ENCODE measurements around the gene PDK4. TPM values are rescaled to one million over a fixed set of nuclear protein-coding genes. Genes with fewer than 3 reads are reported as not detected.

PDK4 gene
- total RNA-seq, 1 donor, result under 0.01 TPM

DNA sequence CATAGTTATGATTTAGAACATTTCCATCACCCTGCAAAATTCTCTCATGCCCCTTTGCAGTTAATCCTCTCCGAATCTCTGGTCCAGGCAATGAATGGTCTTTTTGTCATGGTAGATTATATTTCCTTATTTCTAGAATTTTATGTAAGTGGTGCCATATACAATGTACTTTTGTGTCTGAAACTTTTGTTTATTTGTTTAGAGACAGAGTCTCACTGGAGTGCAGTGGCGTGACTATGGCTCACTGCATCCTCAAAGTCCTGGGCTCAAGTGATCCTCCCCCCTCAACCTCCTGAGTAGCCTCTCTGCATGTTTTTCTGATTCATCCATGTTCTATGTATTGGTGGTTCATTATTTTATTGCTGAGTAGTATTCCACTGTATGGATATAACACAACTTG is 23.2 kb upstream of the PDK4 start:
- H3K4me3 ChIP-seq (ENCODE audit: low read depth, low read length), result no peak overlapping the region
- no peak for DNase-seq (ENCODE audit: low read depth)
- TF ChIP-seq, protein P1, sequence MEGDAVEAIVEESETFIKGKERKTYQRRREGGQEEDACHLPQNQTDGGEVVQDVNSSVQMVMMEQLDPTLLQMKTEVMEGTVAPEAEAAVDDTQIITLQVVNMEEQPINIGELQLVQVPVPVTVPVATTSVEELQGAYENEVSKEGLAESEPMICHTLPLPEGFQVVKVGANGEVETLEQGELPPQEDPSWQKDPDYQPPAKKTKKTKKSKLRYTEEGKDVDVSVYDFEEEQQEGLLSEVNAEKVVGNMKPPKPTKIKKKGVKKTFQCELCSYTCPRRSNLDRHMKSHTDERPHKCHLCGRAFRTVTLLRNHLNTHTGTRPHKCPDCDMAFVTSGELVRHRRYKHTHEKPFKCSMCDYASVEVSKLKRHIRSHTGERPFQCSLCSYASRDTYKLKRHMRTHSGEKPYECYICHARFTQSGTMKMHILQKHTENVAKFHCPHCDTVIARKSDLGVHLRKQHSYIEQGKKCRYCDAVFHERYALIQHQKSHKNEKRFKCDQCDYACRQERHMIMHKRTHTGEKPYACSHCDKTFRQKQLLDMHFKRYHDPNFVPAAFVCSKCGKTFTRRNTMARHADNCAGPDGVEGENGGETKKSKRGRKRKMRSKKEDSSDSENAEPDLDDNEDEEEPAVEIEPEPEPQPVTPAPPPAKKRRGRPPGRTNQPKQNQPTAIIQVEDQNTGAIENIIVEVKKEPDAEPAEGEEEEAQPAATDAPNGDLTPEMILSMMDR (IDR thresholded peaks at IDR 0.05; ENCODE audit: insufficient read depth, low read depth, low read length), result no peak

DNA sequence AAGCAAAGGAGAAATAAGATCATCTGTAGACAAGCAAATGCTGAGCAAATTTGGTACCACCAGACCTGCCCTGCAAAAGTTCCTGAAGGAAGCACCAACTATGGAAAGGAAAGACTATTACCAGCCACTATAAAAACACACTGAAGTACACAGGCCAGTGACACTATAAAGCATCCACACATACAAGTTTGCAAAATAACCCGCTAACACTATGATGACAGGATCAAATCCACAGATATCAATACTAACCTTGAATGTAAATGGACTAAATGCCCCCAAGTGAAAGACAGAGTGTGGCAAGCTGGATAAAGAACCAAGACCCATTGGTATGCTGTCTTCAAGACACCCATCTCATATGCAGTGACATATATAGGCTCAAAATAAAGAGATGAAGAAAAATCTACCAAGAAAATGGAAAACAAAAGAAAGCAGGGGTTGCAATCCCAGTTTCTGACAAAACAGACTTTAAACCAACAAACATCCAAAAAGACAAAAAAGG is 18.2 kb upstream of the PDK4 start:
- H3K4me3 ChIP-seq (ENCODE audit: low read depth, low read length), result no peak overlapping the region
- DNase-seq (ENCODE audit: low read depth), result no peak
- TF ChIP-seq, protein P1 (IDR thresholded peaks at IDR 0.05; ENCODE audit: insufficient read depth, low read depth, low read length), result no peak

DNA sequence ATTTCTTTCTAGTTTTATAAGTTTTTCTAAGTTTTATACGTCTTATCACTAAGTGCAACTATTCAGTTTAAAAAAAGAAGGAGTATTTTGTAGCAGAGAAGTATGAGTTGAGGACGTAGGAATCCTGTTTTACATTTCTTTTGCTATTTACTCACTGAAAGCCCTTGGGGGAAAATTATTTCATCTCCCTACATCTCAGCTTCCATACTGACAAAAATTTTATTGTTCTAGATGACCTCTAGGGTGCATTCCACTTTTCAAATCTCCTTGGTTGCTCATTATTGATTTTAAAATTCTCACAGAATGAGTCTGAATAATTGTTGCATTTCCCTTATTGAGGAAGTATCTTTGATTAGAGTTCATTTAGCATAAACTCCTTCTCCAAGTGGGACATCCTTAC is 14.9 kb upstream of the PDK4 start:
- TF ChIP-seq, protein P1 (IDR thresholded peaks at IDR 0.05; ENCODE audit: insufficient read depth, low read depth, low read length), result no peak
- no peak overlapping the region for H3K4me3 ChIP-seq (ENCODE audit: low read depth, low read length)
- no peak for DNase-seq (ENCODE audit: low read depth)

DNA sequence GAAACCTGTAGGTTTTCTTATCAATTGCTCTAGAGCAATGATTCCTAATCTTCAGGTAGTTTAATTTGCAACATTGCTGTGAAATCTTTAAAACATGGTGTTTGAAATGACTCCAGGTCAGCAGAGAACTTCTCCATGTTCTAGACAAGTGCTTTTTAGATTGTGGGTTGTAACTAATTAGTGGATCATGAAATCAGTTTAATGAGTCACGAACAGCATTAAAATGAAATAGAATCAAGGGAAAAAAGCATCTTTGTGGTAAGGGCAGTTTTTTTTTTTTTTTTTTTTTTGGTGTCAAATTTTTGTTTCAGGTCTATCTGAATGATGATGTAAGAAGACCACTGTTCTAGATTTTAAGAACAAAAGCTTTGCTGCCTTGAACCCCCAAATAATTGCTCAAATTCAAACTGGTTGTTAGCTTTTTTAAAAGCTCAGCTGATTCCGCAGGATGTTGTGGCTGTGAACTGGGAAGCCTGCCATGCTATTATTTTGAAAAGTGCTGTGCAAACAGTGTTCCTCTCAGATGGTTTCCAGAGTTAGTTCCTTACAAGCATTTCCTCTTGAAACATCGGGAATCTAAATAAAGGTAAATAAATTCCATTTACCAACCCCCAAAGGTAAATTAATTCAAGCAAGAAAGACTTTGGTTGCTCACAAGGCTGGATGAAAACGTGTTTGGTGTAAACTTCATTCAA is 13.1 kb upstream of the PDK4 start:
- TF ChIP-seq, protein P1 (IDR thresholded peaks at IDR 0.05; ENCODE audit: insufficient read depth, low read depth, low read length), result no peak
- DNase-seq (ENCODE audit: low read depth), result peak; percentile 85
- no peak overlapping the region for H3K4me3 ChIP-seq (ENCODE audit: low read depth, low read length)

DNA sequence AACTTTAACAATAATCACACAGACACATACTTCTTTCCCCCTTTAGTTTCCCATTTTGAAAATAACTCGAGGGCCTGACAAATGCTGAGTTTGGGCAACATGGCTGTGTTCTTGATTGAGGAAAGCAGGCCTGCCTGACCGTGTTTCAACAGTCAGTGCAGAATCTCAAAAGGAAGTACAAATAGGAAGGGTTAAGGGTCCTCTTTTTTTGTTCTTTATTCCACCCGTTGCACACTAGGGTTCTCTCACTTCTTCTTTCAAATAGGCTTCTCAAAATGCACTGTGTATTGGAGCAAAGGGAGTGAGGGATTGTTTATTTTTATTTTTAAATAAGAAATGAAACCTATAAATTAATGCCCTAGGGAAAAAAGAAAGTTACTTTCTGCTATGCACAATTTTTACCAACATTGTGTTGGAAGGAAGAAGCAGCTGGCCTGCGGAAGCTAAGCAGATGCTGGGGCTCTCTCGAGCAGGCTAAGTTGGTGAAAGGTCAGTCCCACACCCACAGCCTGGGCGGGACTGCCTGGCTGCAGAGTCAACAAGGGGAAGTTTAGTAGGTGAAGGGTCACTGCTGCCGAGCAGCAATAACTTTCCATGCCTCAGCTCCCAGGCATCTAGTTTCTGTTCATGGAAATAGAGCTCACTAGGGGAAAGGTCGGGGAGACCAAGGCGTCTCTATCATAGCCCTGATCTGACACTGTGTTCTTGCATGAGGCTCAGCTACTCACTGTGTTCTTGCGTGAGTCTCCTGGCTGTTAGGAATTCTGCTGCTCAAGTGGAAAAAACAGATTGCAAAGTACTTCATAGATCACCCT is 12.2 kb upstream of the PDK4 start:
- peak; percentile 100 for DNase-seq (ENCODE audit: low read depth)
- TF ChIP-seq, protein P1 (IDR thresholded peaks at IDR 0.05; ENCODE audit: insufficient read depth, low read depth, low read length), result no peak
- H3K4me3 ChIP-seq (ENCODE audit: low read depth, low read length), result peak overlapping the region; percentile 12

DNA sequence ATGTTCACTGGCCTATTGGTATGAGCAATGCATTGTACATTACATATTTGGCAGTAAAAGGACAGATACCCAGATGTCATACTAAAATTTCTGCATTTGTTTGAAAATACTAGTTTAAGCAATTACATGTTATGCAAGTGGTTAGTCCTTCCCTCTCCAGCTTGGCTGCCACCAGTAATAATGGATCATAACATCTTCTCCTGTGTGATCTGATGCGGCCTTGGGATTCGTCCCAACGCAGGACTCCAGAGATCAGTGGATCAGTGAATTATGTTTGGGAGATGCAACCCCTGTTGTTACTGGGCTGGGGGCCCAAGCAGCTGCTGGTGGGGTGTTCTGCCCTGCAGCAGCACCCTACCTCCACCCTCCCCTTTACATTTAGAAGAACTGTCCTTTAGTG is 11.2 kb upstream of the PDK4 start:
- no peak for DNase-seq (ENCODE audit: low read depth)
- TF ChIP-seq, protein P1 (IDR thresholded peaks at IDR 0.05; ENCODE audit: insufficient read depth, low read depth, low read length), result no peak
- H3K4me3 ChIP-seq (ENCODE audit: low read depth, low read length), result no peak overlapping the region

Data from fibroblast of villous mesenchyme (primary cell).